ACC112 (cell line): ENCODE results near the gene FGD1.

ENCODE experiments used
- H2AFZ ChIP-seq: fragments of 200-600 bp; sonication (generic); one replicate; pipeline ENCODE4 v1.6.0; 2017; ENCODE audit warnings: antibody characterized with exemption, low read length; ENCODE audit not compliant: unreplicated experiment
- H3K27ac ChIP-seq: fragments of 200-600 bp; sonication (generic); 2 replicates; pipeline ENCODE4 v1.5.1; 2014; ENCODE audit warnings: low read depth, mild to moderate bottlenecking, antibody characterized with exemption, low read length, moderate library complexity
- H3K27me3 ChIP-seq: fragments of 200-600 bp; sonication (generic); 2 replicates; pipeline ENCODE4 v1.6.1; 2014; ENCODE audit warnings: mild to moderate bottlenecking, antibody characterized with exemption, low read length, moderate library complexity, mixed read lengths; ENCODE audit not compliant: insufficient read depth
- H3K36me3 ChIP-seq: fragments of 200-600 bp; sonication (generic); 2 replicates; pipeline ENCODE4 v1.6.1; 2016; ENCODE audit warnings: mild to moderate bottlenecking, antibody characterized with exemption, low read length, moderate library complexity, mixed read lengths; ENCODE audit not compliant: insufficient read depth
- H3K4me1 ChIP-seq: fragments of 200-600 bp; sonication (generic); one replicate; pipeline ENCODE4 v1.6.1; 2016; ENCODE audit warnings: low read length, mixed read lengths; ENCODE audit not compliant: insufficient read depth, unreplicated experiment, control insufficient read depth
- H3K4me3 ChIP-seq: fragments of 200-600 bp; sonication (generic); 2 replicates; pipeline ENCODE4 v1.5.1; 2014; ENCODE audit warnings: mild to moderate bottlenecking, low read depth, low read length
- H3K79me2 ChIP-seq: fragments of 200-600 bp; sonication (generic); one replicate; pipeline ENCODE4 v1.6.0; 2016; ENCODE audit warnings: low read length; ENCODE audit not compliant: control insufficient read depth, unreplicated experiment, insufficient read depth

Gene FGD1

GRCh38 chrX:54470054-54470760 is 25.8 kb downstream of the FGD1 start:
- H3K79me2 ChIP-seq, result no peaks in the 10 kb centered on the region
- no peaks in the 10 kb centered on the region for H3K27me3 ChIP-seq
- no peak overlapping the region for H3K27ac ChIP-seq
- peaks cover 4% of the 10 kb centered on the region for H3K4me1 ChIP-seq
- no peak overlapping the region for H3K4me3 ChIP-seq
- H3K36me3 ChIP-seq, result no peaks in the 10 kb centered on the region
- H2AFZ ChIP-seq, result no peak overlapping the region

DNA sequence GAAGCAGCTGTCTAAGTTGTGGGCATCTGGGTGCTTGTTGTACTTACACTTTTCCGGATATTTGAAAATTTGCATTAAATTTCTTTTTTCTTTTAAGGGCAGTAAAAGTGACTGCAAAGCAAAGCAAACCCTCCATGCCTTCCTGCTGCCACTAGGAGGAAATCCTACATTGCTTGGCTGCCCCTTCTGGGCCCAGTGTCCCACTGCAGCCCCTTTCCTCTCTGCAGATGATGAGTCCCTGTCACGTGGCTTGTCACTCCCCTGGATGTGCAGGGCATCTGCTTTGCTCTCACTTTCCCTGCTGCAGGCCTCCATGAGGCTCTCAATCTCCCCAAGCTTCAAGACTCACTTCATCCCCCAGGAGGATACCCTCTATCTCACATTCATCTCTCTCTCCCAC is 43.1 kb downstream of the FGD1 start:
- Histone ChIP-seq H3K4me3 (no peak overlapping the region), H2AFZ (no peak overlapping the region), H3K79me2 (no peaks in the 10 kb centered on the region), H3K27me3 (no peaks in the 10 kb centered on the region), H3K36me3 (no peaks in the 10 kb centered on the region), H3K27ac (no peak overlapping the region), H3K4me1 (no peaks in the 10 kb centered on the region)

DNA sequence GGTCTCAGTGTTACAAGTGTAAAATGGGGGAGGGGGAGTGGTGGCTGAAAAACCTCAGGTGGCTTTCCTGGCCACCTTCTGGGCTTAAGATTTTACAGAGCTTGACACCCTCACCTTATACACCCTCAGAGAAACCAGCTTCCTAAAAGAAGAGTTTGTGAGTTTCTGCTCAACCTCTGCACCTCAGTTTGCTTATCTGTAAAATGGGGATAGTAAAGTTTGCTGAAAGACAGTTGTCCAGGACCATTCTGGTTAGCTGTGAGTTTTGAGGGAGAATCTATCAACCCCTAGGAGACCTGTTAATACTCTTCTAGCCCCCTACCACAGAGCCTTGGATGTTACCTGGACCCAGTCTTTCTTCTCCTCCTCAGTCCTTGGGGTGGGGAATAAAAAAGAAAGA is 46.1 kb downstream of the FGD1 start:
- Histone ChIP-seq H3K27ac (no peak overlapping the region), H3K4me1 (no peaks in the 10 kb centered on the region), H2AFZ (no peak overlapping the region), H3K79me2 (no peaks in the 10 kb centered on the region), H3K36me3 (no peaks in the 10 kb centered on the region), H3K27me3 (no peaks in the 10 kb centered on the region), H3K4me3 (no peak overlapping the region)

DNA sequence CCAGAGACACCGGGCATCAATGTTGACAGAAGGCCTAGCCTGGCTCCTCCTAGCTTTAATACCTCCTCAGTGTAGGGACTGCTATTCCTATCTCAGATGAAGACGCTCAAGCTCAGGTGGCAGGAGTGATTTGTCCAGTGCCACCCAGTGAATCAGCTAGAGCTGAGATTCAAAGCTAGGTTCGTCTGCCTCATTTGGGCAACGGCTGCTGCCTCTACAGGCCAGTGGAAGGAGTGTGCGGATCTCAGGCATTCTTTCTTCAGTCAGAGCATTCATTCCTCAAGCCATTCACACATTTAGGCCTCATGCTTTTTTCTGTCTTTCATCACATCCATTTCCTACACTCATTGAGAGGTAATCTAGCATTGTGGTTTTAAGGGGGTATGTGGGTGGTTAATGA is 48.6 kb downstream of the FGD1 start:
- H3K27me3 ChIP-seq, result no peaks in the 10 kb centered on the region
- H3K4me3 ChIP-seq, result no peak overlapping the region
- no peaks in the 10 kb centered on the region for H3K4me1 ChIP-seq
- H2AFZ ChIP-seq, result no peak overlapping the region
- no peak overlapping the region for H3K27ac ChIP-seq
- no peaks in the 10 kb centered on the region for H3K36me3 ChIP-seq
- H3K79me2 ChIP-seq, result peaks cover 14% of the 10 kb centered on the region

- H3K79me2 ChIP-seq, result peaks cover 28% of the 10 kb centered on the region
- peaks cover 4% of the 10 kb centered on the region for H3K4me1 ChIP-seq
- no peaks in the 10 kb centered on the region for H3K27me3 ChIP-seq
- H3K4me3 ChIP-seq, result no peak overlapping the region
- no peaks in the 10 kb centered on the region for H3K36me3 ChIP-seq
- H2AFZ ChIP-seq, result no peak overlapping the region
- H3K27ac ChIP-seq, result no peak overlapping the region
These were observed 50.0 kb downstream of the FGD1 start for GRCh38 chrX:54446084-54446483.

DNA sequence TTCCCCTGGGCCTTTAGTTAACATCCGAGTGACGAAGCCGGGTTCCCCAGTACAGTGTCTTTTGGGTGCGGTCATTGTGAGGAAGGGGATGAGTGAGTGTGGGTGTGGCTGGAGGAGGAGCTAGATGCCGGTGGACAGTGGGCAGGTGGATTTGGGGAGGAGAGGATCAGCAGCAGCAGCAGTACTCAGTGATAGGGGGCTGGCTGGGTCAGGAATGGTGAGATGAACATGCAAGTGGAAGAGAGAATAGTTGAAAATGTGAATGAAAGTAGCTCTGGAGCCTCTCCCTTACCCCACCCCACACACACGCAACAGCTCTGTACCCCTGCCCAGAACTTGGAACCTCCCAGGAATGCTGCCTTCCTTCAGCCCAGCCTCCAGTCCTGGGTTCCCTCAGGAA is 51.3 kb downstream of the FGD1 start:
- no peak overlapping the region for H3K4me3 ChIP-seq
- peaks cover 4% of the 10 kb centered on the region for H3K4me1 ChIP-seq
- H3K79me2 ChIP-seq, result peaks cover 36% of the 10 kb centered on the region
- no peaks in the 10 kb centered on the region for H3K27me3 ChIP-seq
- no peak overlapping the region for H2AFZ ChIP-seq
- no peak overlapping the region for H3K27ac ChIP-seq
- H3K36me3 ChIP-seq, result no peaks in the 10 kb centered on the region

GRCh38 chrX:54442790-54443189 is 53.2 kb downstream of the FGD1 start:
- Histone ChIP-seq H3K79me2 (peaks cover 36% of the 10 kb centered on the region), H3K36me3 (no peaks in the 10 kb centered on the region), H3K4me1 (peaks cover 4% of the 10 kb centered on the region), H3K4me3 (no peak overlapping the region), H3K27ac (no peak overlapping the region), H3K27me3 (no peaks in the 10 kb centered on the region), H2AFZ (no peak overlapping the region)

DNA sequence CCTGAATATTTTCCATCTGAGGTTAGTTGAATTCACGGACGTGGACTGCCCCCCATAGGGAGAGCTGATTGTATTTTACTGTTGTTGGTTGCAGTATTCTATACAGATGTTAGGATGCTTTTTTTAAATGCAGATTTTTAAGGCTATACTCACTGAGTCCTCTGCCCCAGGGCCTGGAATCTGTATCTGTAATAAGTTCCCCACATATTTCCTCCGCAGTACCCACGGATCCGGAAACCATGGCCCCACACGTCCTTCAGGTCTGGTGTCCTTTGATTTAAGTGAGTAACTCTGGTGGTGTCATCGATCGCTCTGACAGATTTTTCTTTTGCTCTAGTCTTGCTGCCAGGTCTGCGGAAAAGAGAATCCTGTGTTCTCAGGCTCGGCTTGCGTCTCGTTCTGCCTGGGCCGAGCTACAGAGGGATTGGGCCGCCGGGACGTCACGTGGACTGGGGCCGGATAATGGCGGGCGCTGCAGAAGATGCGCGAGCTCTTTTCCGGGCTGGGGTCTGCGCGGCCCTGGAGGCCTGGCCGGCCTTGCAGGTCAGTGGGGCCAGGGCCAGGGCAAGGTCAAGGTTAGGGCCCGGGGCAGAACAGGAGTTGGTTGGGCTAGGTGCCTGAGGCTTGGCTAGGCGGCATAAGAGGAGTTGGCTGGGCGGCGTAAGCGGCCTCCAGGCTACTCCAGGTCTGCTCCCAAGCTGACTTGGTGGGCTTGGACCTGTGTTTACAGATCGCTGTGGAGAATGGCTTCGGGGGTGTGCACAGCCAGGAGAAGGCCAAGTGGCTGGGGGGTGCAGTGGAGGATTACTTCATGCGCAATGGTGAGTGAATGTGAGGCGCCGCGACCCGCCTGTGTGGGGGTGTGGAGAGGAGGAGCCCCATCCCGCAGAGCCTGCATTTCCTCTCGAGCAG is 55.8 kb downstream of the FGD1 start, which contains the start of gene TSR2:
Gene TSR2 (plus strand): TSS at position 445 of the 912 bp plus-strand sequence. CDS start 18 bp downstream, at position 463.
- H2AFZ ChIP-seq, result peak within 1 kb of the TSS; percentile 30

DNA sequence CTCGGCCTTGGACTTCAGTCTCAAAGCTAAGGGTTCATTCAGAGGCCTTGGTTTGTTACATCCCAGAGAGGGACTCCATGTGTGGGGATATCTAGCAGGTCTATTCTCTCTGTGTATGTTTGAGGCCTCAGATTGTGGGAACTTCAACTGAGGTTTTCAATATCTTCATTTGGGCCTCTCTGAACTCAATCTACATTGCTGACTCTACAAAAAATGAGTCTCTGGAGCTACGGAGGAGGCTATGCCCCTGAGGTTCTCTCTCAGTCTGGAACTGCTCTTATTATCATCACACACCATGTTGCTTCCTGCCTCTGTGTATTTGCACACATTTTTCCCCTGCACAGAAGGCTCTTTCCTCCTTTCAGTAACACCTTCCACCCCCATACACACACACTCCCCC is 60.9 kb downstream of the FGD1 start:
- H3K27ac ChIP-seq, result no peak overlapping the region
- H3K79me2 ChIP-seq, result no peaks in the 10 kb centered on the region
- H2AFZ ChIP-seq, result no peak overlapping the region
- H3K4me1 ChIP-seq, result no peaks in the 10 kb centered on the region
- H3K27me3 ChIP-seq, result no peaks in the 10 kb centered on the region
- H3K36me3 ChIP-seq, result no peaks in the 10 kb centered on the region
- no peak overlapping the region for H3K4me3 ChIP-seq

More for the DNA sequence above, 55.8 kb downstream of the FGD1 start, which contains the start of gene TSR2:
- Histone ChIP-seq H3K79me2 (peaks cover 36% of the 10 kb centered on the region), H3K4me3 (peak within 1 kb of the TSS; percentile 92), H3K4me1 (peaks cover 4% of the 10 kb centered on the region), H3K27me3 (no peaks in the 10 kb centered on the region), H3K36me3 (no peaks in the 10 kb centered on the region), H3K27ac (no peak within 1 kb of the TSS)

DNA sequence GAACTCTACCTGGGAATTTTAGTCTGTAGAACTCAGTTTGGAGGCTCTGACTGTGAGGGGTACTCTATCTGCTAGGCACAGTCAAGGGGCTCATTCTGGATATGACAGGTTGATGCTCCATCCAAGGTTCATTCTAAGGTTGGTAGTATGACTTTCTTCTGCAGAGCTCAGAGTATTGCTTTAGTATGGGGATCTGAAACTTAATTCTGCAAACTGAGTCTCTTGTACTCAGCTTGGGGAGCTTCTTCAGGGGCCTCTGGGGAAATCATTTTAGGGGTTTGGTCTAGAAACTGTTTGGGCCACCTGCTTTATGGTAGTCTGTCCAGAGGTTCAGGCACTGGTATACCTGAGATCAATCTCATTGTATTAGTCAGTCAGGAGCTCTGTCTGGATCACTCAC is 65.5 kb downstream of the FGD1 start:
- H3K27ac ChIP-seq, result no peak overlapping the region
- H3K79me2 ChIP-seq, result no peaks in the 10 kb centered on the region
- H2AFZ ChIP-seq, result no peak overlapping the region
- no peaks in the 10 kb centered on the region for H3K27me3 ChIP-seq
- H3K4me3 ChIP-seq, result no peak overlapping the region
- H3K4me1 ChIP-seq, result no peaks in the 10 kb centered on the region
- no peaks in the 10 kb centered on the region for H3K36me3 ChIP-seq
